Upper lobe of left lung (tissue), 4 donors: Measurements from ENCODE around the gene COG5.

ENCODE experiments used
- CTCF ChIP-seq, 6 experiments: fragments of 450-650 bp in 4 of 6; fragments of 200-600 bp in 2 of 6; sonication (generic) in 2 of 6; IDR thresholded peaks; one replicate each; pipeline ENCODE4 v1.5.1; 2016 to 2019; ENCODE audit warnings: antibody characterized with exemption in 6 of 6
- POLR2A ChIP-seq, 4 donors: fragments of 450-650 bp; IDR thresholded peaks; one replicate each; pipeline ENCODE4 v1.5.1; 2016 to 2017; ENCODE audit warnings: antibody characterized with exemption in 4 of 4, mild to moderate bottlenecking in 2 of 4
- POLR2AphosphoS5 ChIP-seq, 2 donors: sonication (generic); formaldehyde crosslinking; IDR thresholded peaks; one replicate each; pipeline ENCODE4 v1.5.1; 2017; ENCODE audit warnings: antibody characterized with exemption in 2 of 2

GRCh38 chr7:107464666-107465226 is 99.0 kb downstream of the COG5 start:
- TF ChIP-seq CTCF (IDR thresholded peaks at IDR 0.05), result no peak
- TF ChIP-seq POLR2A (IDR thresholded peaks at IDR 0.05), result no peak
- TF ChIP-seq POLR2AphosphoS5 (IDR thresholded peaks at IDR 0.05), result no peak
